Fibroblast of lung (primary cell): Measurements from ENCODE around the gene KIAA1958. TPM values are rescaled to one million over a fixed set of nuclear protein-coding genes. Genes with fewer than 3 reads are reported as not detected.
"Not testable (repeated sequence)": the region's sequence is repeated elsewhere in the genome, so short reads cannot be mapped to it uniquely, and the experiment has no call there.

Experiments used
- DNase-seq, 2 donors: peaks; one replicate each; pipeline versions ENCODE4 v3.0.0 to v3.0.0-alpha.2; 2010; ENCODE audit warnings: low read depth in 2 of 2
- H2AFZ ChIP-seq: 2 replicates; pipeline ENCODE4 v1.5.1; 2012; ENCODE audit warnings: low read length, control low read depth, inconsistent platforms
- H3K27ac ChIP-seq: 2 replicates; pipeline ENCODE4 v1.5.1; 2011; ENCODE audit warnings: low read length, control low read depth; ENCODE audit not compliant: insufficient read depth
- H3K27me3 ChIP-seq: 2 replicates; pipeline ENCODE4 v1.5.1; 2011; ENCODE audit warnings: mild to moderate bottlenecking, low read length; ENCODE audit not compliant: control insufficient read depth, insufficient read depth
- H3K36me3 ChIP-seq: 2 replicates; pipeline ENCODE4 v1.5.1; 2011; ENCODE audit warnings: low read length; ENCODE audit not compliant: control insufficient read depth, insufficient read depth
- H3K4me1 ChIP-seq: 2 replicates; pipeline ENCODE4 v1.5.1; 2011; ENCODE audit warnings: low read length; ENCODE audit not compliant: control insufficient read depth, insufficient read depth; ENCODE audit errors: extremely low read depth
- H3K4me2 ChIP-seq: 2 replicates; pipeline ENCODE4 v1.5.1; 2011; ENCODE audit warnings: low read length, control low read depth; ENCODE audit not compliant: insufficient read depth; ENCODE audit errors: extremely low read depth
- H3K4me3 ChIP-seq, 4 experiments: fragments of 200-600 bp in 1 of 4; sonication (generic) in 1 of 4; replicated peaks in 1 of 4; 2 replicates each; pipeline ENCODE4 v1.5.1; 2011 to 2016; ENCODE audit warnings: low read length in 4 of 4, low read depth in 3 of 4, mild to moderate bottlenecking in 3 of 4, control low read depth in 2 of 4, inconsistent platforms in 1 of 4, mixed read lengths in 1 of 4; ENCODE audit not compliant: insufficient read depth in 1 of 4; ENCODE audit errors: control extremely low read depth in 1 of 4
- H3K79me2 ChIP-seq: 2 replicates; pipeline ENCODE4 v1.5.1; 2012; ENCODE audit warnings: mild to moderate bottlenecking, low read length, inconsistent platforms; ENCODE audit not compliant: control insufficient read depth, insufficient read depth
- H3K9ac ChIP-seq: 2 replicates; pipeline ENCODE4 v1.5.1; 2011; ENCODE audit warnings: mild to moderate bottlenecking, low read length, control low read depth; ENCODE audit not compliant: insufficient read depth
- H3K9me3 ChIP-seq: 2 replicates; pipeline ENCODE4 v1.5.1; 2012; ENCODE audit warnings: low read depth, low read length; ENCODE audit not compliant: control insufficient read depth, insufficient read depth
- H4K20me1 ChIP-seq: 2 replicates; pipeline ENCODE4 v1.5.1; 2011; ENCODE audit warnings: low read length; ENCODE audit not compliant: control insufficient read depth, insufficient read depth; ENCODE audit errors: extremely low read depth
- EZH2 ChIP-seq: IDR thresholded peaks from 2 replicates; pipeline ENCODE4 v1.5.1; 2012; ENCODE audit warnings: low read length, control low read depth, mild to moderate bottlenecking; ENCODE audit errors: missing control alignments
- polyA plus RNA-seq, 2 donors: library from polyadenylated mRNA; depleted of rRNA in 1 of 2; stranded (reverse) in 1 of 2; unstranded in 1 of 2; fragments of >200 nt; gene quantifications; 2 replicates each; pipeline ENCODE4 v1.2.1, GENCODE V29; 2011 to 2012; ENCODE audit warnings: missing spikeins in 1 of 2
- total RNA-seq: library from RNA; depleted of rRNA; stranded (reverse); fragments of >200 nt; gene quantifications from 2 replicates; pipeline ENCODE4 v1.2.1, GENCODE V29; 2014
- TF ChIP-seq, protein P1 (sequence below), 2 donors: IDR thresholded peaks in 1 of 2; conservative IDR thresholded peaks in 1 of 2; 1 replicate in 1 of 2; 2 replicates in 1 of 2; pipeline ENCODE4 v1.5.1; 2011 to 2012; ENCODE audit warnings: low read length in 2 of 2, control low read depth in 1 of 2, inconsistent platforms in 1 of 2, low read depth in 1 of 2, mild to moderate bottlenecking in 1 of 2

The KIAA1958 gene
- total and polyA plus RNA-seq, 2 donors (not counting 1 experiment from before 2014, with no cell fraction given): 0.75 to 3.0 TPM

DNA sequence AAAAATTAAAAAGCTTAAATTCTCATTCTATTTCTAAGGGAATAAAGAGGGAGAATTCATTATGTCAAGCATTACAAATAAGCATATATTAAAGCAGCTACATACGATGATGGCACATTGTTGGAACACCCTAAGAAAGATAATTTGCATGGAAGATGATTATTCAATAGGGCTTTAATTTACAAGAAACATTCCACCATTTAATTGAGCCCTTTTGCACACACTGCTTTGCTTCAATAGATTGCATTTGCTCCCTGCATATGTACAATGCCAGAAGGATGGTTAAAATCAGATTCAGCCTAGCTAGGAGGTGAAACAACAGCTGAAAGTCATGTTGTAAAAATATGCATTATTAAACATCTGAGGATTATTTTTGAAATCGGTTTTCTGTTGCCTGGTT, 21.8 kb downstream of the KIAA1958 start:
- DNase-seq: no peak
- no peak overlapping the region for H3K27ac ChIP-seq
- no peak overlapping the region for H3K4me3 ChIP-seq
- no peaks in the 10 kb centered on the region for H3K27me3 ChIP-seq
- H3K9ac ChIP-seq: no peak overlapping the region
- TF ChIP-seq, protein P1, sequence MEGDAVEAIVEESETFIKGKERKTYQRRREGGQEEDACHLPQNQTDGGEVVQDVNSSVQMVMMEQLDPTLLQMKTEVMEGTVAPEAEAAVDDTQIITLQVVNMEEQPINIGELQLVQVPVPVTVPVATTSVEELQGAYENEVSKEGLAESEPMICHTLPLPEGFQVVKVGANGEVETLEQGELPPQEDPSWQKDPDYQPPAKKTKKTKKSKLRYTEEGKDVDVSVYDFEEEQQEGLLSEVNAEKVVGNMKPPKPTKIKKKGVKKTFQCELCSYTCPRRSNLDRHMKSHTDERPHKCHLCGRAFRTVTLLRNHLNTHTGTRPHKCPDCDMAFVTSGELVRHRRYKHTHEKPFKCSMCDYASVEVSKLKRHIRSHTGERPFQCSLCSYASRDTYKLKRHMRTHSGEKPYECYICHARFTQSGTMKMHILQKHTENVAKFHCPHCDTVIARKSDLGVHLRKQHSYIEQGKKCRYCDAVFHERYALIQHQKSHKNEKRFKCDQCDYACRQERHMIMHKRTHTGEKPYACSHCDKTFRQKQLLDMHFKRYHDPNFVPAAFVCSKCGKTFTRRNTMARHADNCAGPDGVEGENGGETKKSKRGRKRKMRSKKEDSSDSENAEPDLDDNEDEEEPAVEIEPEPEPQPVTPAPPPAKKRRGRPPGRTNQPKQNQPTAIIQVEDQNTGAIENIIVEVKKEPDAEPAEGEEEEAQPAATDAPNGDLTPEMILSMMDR (conservative IDR thresholded peaks at IDR 0.05 in 1 of 2, IDR thresholded peaks at IDR 0.05 in 1 of 2; ENCODE audit: low read depth in 1 of 2, low read length in 2 of 2): no peak
- no peak for TF ChIP-seq EZH2
- no peak overlapping the region for H3K4me2 ChIP-seq
- no peaks in the 10 kb centered on the region for H3K36me3 ChIP-seq
- no peak overlapping the region for H2AFZ ChIP-seq
- no peaks in the 10 kb centered on the region for H4K20me1 ChIP-seq
- no peaks in the 10 kb centered on the region for H3K4me1 ChIP-seq
- no peaks in the 10 kb centered on the region for H3K79me2 ChIP-seq
- no peaks in the 10 kb centered on the region for H3K9me3 ChIP-seq

DNA sequence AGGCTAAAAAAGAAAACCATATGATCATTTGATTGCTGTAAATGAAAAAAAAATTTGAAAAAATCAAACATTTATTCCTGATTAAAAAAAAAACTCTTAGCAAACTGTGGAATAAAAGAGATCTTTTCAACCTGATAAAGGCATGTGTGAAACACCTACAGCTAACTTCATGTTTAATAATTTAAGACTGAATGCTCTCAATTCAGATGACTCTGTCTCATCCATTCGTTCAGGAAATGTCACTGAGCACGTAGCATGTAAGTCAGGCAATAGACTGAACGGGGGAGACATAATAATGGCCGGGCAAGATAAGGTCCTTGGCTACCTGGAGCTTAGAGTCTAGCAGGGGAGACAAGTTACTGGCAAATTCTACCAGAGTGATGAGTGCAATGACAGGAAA, 25.8 kb downstream of the KIAA1958 start:
- not testable (repeated sequence) for H3K9me3 ChIP-seq, H4K20me1 ChIP-seq, H3K36me3 ChIP-seq, H3K4me2 ChIP-seq, H3K27me3 ChIP-seq, H3K9ac ChIP-seq, H3K4me3 ChIP-seq, H3K27ac ChIP-seq, H3K4me1 ChIP-seq, H3K79me2 ChIP-seq, DNase-seq, H2AFZ ChIP-seq

DNA sequence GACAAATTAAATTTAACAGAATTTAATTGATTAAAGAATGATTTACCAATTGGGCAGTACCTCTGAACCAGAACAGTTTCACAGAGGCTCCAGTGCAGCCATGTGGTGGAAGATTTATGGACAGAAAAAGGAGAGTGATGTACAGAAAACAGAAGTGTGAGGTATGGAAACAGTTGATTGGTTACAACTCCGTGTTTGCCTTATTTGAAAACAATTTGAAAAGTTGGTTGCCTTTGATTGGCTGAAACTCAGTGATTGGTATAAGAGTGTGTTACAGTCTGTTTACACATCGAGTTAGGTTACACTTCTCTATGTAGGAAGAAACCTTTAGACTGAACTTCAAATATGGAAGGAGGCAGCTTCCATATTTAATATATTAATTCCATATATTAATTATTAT, 30.1 kb downstream of the KIAA1958 start:
- H3K9ac ChIP-seq: no peak overlapping the region
- H3K4me1 ChIP-seq: no peaks in the 10 kb centered on the region
- no peak overlapping the region for H3K4me3 ChIP-seq
- no peaks in the 10 kb centered on the region for H3K36me3 ChIP-seq
- H4K20me1 ChIP-seq: no peaks in the 10 kb centered on the region
- TF ChIP-seq EZH2: no peak
- TF ChIP-seq, protein P1 (conservative IDR thresholded peaks at IDR 0.05 in 1 of 2, IDR thresholded peaks at IDR 0.05 in 1 of 2; ENCODE audit: low read depth in 1 of 2, low read length in 2 of 2): no peak
- H3K27me3 ChIP-seq: no peaks in the 10 kb centered on the region
- no peaks in the 10 kb centered on the region for H3K79me2 ChIP-seq
- no peaks in the 10 kb centered on the region for H3K9me3 ChIP-seq
- no peak overlapping the region for H3K27ac ChIP-seq
- no peak overlapping the region for H3K4me2 ChIP-seq
- no peak for DNase-seq
- H2AFZ ChIP-seq: no peak overlapping the region
